HEK293T (cell line): ENCODE measurements around the gene LITAFD.

Experiments
- BHLHE40 ChIP-seq: fragments of 450-650 bp; IDR thresholded peaks from 2 replicates; pipeline ENCODE4 v1.6.1; 2016; ENCODE audit warnings: mild to moderate bottlenecking, moderate library complexity, borderline replicate concordance
- CTBP1 ChIP-seq: fragments of 450-650 bp; IDR thresholded peaks from 2 replicates; pipeline ENCODE4 v1.6.1; 2016; ENCODE audit warnings: borderline replicate concordance
- ELF4 ChIP-seq: fragments of 450-650 bp; IDR thresholded peaks from 2 replicates; pipeline ENCODE4 v1.6.1; 2017; ENCODE audit warnings: antibody characterized with exemption
- FOXA1 ChIP-seq: fragments of 450-650 bp; IDR thresholded peaks from 2 replicates; pipeline ENCODE4 v1.6.1; 2016; ENCODE audit warnings: mild to moderate bottlenecking
- FOXM1 ChIP-seq: fragments of 450-650 bp; IDR thresholded peaks from 2 replicates; pipeline ENCODE4 v1.6.1; 2017; ENCODE audit warnings: mild to moderate bottlenecking, borderline replicate concordance
- HDGF ChIP-seq: fragments of 450-650 bp; IDR thresholded peaks from 2 replicates; pipeline ENCODE4 v1.6.1; 2017; ENCODE audit warnings: antibody characterized with exemption, borderline replicate concordance
- L3MBTL2 ChIP-seq: fragments of 450-650 bp; conservative IDR thresholded peaks from 2 replicates; pipeline ENCODE4 v1.6.1; 2016; ENCODE audit warnings: mild to moderate bottlenecking
- SP1 ChIP-seq: fragments of 450-650 bp; IDR thresholded peaks from 2 replicates; pipeline ENCODE4 v1.6.1; 2017
- TARDBP ChIP-seq: fragments of 450-650 bp; IDR thresholded peaks from 2 replicates; pipeline ENCODE4 v1.6.1; 2016
- ZNF384 ChIP-seq: fragments of 450-650 bp; IDR thresholded peaks from 2 replicates; pipeline ENCODE4 v1.6.1; 2016

GRCh38 chr16:8890549-8890921, 8.4 kb downstream of the LITAFD start:
- TF ChIP-seq L3MBTL2 (no peak), FOXA1 (no peak), ELF4 (no peak), HDGF (no peak), FOXM1 (no peak), TARDBP (no peak), BHLHE40 (no peak), SP1 (no peak), CTBP1 (no peak), ZNF384 (no peak)
